ENCODE results near the gene LPIN2.

Gene LPIN2

DNA sequence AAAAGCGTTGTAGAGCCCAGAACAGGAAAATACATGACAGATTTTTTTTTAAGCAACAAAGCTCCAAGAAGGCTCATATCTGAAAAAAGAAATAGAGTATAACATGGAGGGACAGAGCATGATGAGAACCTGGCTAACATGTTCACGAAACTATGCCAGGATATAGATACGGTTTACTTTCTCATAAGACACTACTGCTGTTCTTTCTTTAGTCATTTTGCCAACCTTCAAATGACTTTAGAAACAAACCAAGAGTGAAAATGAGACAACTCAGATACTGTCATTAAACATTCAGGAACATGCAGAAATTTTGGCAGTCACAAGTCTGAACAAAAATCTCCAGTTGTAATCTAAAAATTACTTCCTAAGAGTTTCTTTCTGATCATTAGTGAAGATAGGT, 14.3 kb downstream of the LPIN2 start:
- no peak for DNase-seq

DNA sequence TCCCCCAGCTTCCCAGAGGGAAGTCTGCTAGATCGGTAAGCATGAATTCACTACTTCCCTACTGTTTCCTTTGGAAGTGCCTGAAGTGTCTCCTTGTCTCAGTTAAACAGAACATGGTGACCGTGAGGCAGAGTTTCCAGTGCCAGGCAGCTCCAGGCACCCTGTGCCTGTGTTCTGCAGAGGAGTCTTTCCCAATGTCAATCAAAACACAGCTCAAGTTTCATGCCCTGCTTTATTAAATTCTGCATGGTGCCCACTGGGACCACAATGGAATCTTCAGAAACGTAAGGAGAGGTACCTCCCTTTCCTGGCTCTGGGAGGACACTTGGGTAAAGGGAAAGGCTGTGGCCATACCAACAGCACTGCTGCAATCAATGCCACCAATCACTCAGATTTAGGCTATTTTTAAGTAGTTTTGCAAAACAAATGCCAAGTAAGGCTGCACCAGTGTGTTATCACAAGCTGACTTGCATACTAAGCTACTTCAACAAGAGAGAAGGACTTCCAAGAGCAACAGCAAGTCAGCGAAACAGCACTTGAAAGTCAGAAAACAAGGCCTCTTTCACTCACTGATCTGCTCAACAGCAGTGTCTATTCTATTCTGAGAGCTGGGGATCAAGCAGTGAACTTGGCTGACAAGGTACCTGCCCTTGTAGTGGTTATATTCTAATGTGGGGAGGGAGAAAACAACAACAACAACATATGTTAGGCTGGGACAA, 14.9 kb downstream of the LPIN2 start:
- no peak for DNase-seq

DNA sequence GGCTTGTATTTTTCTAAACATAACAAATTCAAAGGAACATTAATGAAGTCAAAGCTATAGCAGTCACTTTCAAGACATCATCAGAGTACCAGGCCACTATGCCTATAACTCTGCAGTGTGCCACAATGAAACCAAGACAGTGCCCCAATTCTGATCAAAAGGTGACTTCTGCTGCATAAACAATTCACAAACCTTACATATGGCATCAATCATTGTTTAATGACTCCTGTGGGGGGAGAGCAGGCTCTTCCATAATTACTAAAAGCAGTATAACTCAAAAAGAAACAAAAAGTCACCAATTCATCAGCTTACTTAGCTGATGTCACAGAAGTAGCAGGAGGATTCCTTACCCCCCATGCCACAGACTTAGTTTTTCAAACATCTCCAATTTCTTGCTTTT, 15.5 kb downstream of the LPIN2 start:
- no peak for DNase-seq

DNA sequence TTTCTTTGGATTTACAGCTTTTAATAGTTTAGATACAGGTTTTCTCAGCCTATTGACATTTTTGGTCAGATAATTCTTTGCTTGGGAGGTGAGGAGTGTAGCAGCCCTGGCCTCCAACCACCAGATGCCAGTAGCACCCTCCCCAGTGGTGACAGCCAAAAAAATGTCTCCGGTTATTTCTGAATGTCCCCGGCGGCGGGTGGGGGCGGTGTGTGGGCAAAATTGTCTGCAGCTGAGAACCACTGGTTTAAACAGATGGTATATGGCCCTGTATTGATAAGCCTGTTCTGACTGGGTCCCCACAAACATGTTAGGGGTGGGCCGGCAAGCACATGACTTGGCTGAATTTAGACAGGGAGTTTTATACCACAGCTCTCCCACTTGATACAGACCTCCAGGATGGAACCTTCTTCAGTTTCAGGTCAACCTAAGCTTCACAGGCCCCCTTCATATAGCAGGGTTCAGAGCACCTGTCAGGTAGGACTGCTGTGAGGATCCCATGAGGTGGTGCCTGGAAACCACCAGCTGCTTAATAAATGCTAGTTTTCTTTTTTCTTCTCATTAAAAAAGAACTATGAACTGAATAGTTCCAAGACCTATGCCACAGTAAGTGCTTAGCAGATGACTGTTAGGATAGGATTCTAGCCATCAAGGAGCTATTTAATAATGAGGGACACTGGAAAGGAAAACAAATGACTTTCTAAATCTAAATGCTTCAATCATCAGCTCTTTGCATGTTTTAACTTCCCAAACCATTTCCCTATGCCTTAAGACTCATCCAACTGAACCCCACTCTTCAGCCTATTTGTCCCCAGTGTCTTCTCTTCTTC, 18.1 kb downstream of the LPIN2 start:
- peak; percentile 7 to 63 (median 35) for DNase-seq

DNA sequence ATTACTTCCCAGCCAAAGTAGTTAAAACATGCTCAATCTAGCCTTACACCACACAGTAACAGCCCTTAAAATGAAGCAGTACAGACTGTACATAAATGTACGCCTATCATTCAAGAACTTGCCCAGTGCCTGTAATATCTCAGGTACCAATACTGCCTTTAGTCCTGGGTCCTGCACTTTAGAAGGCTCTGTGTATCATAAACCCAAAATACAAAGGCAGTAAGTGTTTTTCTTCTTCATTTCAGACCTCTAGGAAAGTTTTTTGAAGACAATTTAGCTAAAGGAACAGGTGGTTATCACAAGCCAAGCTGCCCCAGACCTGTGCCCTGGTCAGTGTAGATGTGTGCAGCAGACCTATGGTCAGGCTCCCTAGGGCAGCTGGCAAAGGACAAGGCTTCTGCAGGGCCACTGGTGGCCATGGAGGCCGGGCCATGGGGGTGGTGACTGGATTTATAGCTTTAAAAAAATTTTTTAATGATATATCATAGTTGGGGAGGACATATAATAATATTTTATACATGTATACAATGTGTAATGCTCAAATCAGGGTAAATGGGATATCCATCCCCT, 18.8 kb downstream of the LPIN2 start:
- no peak for DNase-seq

DNA sequence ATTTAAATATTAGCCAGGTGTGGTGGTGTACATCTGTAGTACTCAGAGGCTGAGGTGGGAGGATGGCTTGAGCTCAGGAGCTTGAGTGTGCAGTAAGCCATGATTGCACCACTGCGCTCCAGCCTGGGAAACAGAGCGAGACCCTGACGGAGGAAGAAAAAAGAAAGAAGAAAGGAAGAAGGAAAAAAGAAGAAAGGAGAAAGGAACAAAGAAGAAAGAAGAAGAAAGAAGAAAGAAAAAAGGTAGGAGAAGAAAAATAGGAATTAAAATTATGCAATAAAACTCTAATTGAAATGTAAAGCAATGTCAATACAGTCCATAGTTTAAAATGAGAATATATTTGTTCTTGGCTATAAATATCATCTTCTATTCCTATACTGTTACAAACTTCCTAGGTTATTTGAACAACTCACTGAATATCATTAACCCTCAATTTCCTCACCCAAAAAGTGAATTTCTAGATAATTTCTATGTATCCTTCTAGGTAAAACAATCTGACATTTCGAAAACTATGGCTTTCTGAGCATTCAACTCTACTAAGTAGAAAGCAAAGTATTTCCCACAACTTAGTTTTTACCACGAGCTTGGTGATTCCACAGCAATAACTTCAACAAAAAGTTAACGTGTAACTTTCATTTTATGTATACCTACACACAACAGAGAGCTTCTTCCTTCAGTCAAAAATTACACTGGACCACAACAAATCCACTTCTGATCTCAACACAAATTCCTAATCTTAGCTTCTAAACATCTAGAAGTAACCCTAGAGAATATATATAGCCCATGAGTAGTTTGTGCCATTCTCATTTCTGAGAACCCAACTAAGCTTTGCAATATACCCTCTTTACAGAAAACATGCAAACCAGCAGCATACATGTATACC, 19.7 kb downstream of the LPIN2 start:
- DNase-seq: no peak

DNA sequence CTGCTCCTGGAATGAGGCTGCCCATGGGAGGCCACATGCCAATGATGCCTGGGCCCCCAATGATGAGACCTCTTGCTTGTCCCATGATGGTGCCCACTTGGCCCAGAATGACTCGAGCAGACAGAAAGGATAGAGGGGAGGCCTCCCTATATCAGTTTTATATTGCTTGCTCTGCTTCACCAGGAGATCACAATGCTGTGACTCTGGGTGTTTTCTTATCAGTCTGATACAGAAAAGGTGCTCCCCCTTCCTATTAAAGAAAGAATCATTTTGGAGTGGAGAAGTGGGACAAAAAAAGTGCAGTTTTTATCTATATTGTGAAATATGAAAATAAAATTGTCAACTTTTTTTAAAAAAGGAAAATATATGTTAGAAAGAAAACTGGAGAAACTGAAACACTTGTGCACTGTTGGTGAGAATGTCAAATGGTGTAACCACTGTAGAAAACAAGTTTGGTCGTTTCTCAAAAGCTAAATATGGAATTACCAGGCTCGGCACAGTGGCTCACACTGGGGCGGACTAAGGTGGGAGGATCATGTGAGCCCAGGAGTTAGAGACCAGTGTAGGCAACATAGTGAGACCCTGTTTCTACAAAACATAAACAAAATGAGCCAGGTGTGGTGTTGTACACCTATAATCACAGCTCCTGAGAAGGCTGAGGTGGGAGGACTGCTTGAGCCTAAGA, 21.8 kb downstream of the LPIN2 start:
- DNase-seq: no peak

DNA sequence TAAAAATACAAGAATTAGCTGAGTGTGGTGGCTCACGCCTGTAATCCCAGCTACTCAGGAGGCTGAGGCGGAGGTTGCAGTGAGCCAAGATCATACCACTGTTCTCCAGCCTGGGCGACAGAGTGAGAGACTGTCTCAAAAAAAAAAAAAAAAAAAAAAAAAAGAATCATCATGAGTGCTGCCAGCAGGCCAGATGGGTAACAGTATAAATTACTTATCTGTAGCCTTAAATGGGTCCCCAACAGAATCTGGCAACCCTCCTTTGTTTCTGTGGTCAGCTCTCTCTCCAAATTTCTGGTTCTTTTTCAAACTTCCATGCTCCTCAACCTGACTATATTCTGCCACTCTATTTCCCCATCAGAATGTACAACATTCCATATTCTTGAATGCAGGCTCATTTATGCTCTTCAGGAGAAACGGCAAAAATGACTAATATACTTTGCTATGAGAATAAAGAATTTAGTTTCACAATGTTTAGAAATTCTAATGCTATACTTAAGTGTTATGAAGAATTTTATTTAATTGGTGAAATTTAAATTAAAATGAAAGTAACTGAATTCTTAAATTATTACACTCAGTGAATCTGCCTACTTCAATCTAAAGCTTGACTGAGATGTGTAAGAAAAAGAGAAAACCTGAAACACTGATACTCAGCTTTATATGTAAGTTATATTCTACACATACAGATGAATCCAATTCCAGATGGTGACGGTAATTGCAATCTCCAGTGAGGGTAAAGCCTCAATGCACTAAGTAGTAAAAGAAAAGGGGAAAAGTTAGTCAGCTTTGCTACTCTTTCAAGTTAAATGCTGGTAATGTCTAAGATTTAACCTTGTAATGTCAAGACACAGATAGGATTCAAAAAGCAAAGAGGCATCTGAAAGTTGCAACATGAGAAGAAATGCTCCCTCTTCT, 24.8 kb downstream of the LPIN2 start:
- DNase-seq: no peak

DNA sequence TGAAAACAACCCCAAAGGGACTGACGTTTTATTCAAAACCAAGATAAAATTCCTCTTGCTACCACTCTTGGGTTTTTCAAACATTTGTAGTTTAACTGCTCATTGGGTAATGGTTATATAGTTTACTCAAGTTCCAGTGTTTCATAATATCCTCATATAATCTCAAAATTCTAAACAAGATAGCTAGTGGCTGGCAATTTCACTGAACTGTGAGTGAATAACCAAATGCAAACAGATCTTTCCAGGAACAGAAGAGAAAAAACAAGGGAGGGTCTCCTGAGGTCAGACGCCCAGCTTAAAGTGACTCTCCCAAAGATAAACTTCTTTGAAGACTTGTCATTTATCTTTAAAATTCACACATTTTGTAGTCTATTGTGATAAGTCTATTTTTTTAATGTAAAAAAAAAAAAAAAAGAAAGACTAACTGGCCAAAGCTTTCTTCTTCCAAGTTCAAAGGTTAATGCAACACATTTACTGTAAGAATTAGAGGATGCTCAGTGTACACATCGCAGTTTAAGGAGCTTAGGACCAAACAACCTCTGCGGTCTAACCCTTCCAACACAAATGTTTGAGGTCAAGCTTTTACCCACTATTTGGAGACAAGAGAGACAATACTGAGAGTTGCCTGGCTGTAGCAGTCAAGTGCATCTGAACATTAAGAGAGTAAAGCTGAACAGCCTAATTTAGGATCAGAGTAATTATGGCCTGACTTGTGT, 26.6 kb downstream of the LPIN2 start:
- no peak for DNase-seq

DNA sequence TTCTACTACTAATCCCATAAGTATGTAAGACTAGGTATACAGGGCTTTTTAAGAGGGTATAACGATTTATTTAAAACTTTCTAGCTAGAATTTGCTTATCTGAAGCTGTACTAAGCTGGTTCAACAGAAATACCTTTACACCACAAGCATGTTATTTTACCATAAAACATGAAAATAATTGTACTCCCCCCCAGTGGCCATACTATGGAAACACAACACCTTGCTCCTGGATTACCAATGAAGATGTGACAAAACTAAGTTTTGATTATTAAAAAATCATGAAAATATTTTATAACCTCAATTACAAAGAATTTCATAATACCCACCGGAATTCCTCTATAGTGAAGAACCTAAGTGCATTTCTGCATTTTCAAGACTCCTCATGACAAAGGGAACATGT, 27.3 kb downstream of the LPIN2 start:
- no peak for DNase-seq

DNA sequence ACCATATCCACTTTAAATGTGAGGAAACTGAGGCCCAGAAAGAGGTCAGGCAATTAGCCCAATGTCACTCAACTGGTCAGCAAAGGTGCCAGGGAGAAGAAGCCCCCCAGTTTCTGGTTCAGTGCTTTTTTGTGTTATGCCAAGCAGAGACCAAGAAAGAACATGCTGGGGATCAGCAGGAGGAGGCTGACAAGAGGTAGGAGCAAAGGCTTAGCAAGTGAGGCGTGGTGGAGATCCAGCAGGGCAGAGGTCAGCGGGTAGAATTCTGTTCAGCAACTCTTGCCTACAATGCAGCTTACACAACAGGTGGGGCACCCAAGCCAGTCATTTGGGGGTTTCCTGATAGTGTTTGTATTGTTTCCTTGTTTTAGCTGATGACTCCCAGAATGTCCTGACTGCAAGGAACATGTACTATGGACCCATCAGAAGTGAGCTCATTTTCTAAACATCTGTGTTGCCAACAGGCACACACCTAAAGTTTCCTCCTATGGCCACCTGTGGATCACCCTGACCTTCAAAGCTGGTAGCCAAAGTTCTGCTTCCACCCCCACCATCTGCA, 28.2 kb downstream of the LPIN2 start:
- no peak for DNase-seq

DNA sequence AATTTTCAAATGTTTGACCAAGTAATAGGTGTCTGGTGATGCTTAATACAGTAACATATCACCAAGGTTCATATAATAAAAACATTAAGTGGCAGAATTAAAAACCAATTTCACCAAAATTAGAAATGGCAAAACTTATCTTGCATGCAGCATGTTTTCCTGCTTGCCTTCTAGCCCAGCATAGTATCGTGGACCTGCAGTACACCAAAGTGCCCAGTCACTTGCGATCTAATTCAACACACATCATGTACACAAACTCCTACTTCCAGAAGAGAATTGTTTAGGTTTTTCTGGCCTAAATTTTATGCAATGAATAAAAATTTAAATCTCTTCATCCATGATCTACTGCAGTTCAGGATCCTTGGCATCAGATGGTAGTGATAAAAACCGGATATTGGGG, 28.9 kb downstream of the LPIN2 start:
- DNase-seq: no peak

DNA sequence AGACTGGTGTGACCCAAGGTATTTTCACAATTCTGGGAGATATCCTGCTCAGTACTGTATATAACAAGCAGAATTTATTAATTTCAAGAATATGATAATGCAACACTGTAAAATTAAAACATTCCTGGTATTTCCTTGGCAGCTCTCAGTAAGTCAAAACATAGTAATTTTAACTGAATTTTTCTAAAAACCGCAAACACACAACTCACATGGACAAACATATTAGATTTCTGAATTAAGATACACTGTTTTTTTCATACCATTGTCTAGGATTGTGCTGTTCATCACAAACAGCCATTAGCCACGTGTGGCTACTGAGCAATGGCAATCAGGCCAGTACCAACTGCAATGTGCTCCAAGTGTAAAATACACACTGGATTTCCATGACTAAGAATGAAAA, 29.6 kb downstream of the LPIN2 start:
- no peak for DNase-seq

DNA sequence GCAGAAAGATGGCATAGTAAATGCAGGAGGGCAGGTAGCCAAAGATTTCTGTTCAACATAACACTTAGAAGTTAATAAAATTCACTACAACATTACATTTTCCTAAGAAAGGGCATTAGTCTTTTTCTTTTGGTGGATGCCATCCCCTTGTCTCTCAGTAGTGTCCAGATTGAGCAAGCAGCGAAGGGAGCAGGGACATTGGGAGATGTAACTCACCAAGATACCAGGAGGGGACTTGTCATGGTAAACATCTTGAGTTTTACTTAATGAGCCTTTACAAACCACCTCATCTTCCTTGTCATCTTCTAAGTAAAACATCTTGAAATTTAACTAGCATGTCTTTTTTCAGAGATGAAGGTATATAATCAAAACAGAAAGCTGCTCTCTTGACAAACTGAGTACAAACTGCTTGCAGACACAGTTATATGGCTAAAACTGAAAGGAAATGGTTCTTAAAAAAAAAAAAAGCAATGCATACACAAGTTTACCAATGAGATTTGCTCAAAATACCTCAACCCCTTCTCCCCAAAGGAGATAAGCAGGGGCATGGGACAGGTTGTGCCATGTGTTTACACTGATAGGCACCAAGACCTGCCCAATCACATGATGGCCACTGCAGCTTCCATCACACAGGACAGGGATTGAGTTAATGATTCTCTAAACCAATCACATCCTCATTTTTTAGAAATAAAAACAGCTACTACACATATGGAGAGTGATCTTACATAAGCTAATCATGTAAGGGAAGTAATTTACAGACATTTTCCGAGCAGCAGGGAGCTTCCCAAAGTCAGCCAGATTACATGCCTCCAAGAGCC, 30.3 kb downstream of the LPIN2 start:
- DNase-seq: no peak

DNA sequence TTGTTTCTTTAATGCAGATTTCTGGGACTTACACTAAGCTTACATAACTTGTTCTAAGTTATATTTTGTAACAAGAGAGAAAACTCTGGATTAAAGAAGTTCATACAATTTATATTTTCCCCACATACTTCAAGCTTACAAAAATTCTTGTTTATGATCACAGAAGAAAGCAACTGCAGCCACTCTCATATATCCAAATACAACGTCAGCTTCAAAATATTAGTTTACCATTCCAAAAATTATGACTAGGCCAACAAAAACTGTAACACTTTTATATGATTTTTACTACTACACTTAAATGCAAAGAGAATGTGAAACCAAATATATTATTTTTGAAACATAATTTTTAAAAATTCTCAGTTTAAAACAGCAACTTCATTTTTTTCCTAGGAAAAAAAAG, 30.9 kb downstream of the LPIN2 start:
- no peak for DNase-seq

DNA sequence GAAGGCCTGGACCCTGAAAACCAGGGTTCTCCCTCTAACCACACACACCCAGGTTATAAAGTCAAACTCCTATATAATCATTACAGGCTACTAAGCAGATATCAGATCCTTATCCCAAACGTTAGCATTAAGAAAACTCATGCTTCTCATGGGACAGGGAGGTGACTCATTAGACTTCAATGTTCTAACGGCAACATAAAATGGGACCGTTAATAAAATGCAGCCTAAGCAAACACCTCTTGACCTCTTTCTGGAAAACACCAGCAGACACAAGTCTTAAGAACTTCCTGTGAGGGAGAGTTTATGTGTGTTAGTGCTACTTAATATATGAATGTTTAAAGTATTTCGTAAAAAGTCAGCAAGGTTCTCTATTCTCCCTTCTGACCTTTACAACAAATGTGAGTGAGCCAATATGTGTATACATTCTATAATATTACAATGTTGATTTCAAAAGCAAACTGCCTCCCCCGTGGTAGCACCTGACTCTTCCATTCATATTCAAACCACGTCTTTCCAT, 31.7 kb downstream of the LPIN2 start:
- no peak for DNase-seq

DNA sequence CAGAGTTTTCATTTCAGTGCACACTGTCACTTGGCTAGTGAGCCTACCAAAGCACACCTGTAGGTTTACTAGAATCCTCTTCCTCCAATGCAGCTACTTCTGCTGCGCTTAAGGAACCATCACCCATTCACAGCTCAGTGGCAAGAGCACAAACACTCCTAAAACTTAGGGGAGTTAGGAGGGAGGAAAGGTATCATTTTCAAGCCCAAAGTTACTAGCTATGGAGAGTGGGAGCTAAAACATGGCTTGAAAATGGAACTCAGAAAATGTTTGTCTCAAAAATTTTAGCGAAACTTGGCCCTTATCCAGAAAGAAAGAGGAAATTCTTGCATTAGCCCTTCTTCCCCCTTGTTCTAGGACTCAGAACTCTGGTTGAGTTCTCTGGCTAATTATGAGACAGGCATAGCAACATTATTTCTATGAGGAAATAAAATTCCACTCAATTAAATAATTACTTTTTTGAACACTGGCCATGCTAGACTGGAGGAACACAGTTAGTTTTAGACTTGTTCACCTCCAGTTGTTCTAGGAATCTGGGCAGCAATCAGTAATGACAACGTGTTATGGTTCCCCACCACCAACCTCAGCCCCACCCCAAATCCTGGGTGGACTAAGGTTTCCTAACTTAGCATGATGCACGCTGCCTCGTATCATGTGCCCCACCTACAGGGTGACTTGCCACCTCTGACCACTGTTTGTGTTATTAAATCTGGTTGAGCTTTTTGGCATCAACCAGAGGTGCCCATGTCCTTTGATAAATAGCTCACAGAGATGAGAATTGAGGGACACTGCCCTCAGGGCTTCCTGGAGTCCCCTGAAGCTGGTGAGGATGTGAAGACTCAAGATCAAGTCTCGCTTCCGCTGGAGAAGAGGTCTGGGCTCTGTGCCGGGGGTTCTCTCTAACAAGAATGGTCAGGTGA, 32.8 kb downstream of the LPIN2 start:
- no peak for DNase-seq

DNA sequence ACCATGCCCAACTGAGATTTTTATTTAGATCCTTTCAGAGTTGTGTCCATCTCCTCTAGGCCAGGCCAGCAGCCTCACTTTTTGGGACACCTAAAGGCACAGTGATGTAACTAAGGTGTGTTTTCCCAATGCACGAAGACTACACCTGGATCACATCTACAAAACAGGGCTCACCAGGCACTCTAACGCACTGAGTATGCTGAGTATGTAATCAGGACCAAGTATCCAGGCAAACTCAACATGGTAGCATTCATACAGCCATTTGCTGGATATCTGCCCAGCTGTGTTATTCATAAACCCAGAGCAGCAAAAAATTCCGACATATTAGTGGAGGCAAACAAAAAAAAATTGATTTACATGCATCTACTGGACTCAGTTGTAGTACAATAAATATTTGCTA, 33.8 kb downstream of the LPIN2 start:
- DNase-seq: no peak
